ENCODE results near the gene LRBA. TPM values are rescaled to one million over a fixed set of nuclear protein-coding genes. Genes with fewer than 3 reads are reported as not detected.

LRBA gene
- total and polyA plus RNA-seq, 8 donors = 7.3 to 156 (median 73.9) TPM

GRCh38 chr4:150820409-150820808 lies 194.7 kb downstream of the LRBA start:
- WGBS, 5 donors = 94 to 99% (median 97%) methylated on average over 1 of the region's 1 CpG
- no peaks in the 10 kb centered on the region for H3K27me3 ChIP-seq
- H3K36me3 ChIP-seq = peaks cover 0 to 14% (median 11%) of the 10 kb centered on the region in 4 donors
- peaks cover 0 to 6% (median 0%) of the 10 kb centered on the region in 4 donors for H3K4me1 ChIP-seq
- H3K4me3 ChIP-seq = no peak overlapping the region
- no peak overlapping the region for H3K27ac ChIP-seq
- no peaks in the 10 kb centered on the region for H3K9me3 ChIP-seq
- TF ChIP-seq CTCF (IDR thresholded peaks at IDR 0.05) = no peak
- no peak for TF ChIP-seq EP300 (IDR thresholded peaks at IDR 0.05)
- no peak for TF ChIP-seq POLR2A (IDR thresholded peaks at IDR 0.05)
- no peak for TF ChIP-seq POLR2AphosphoS5 (IDR thresholded peaks at IDR 0.05)
- intact Hi-C loops (cut with DNase I; ENCODE audit: low total_unique reads) = no loop called here
- DNase-seq = no peak

- Histone ChIP-seq H3K27me3 (no peaks in the 10 kb centered on the region), H3K36me3 (peaks cover 0 to 5% (median 0%) of the 10 kb centered on the region in 4 donors), H3K27ac (no peak overlapping the region), H3K9me3 (no peaks in the 10 kb centered on the region), H3K4me3 (no peak overlapping the region), H3K4me1 (peaks cover 0 to 6% (median 0%) of the 10 kb centered on the region in 4 donors)
- DNase-seq = no peak
- TF ChIP-seq POLR2AphosphoS5 (IDR thresholded peaks at IDR 0.05) (no peak), CTCF (IDR thresholded peaks at IDR 0.05) (no peak), POLR2A (IDR thresholded peaks at IDR 0.05) (no peak), EP300 (IDR thresholded peaks at IDR 0.05) (no peak)
- intact Hi-C loops (cut with DNase I; ENCODE audit: low total_unique reads) = no loop called here
Observed at GRCh38 chr4:150818661-150819060, 196.4 kb downstream of the LRBA start.

- 79 to 87% (median 85%) methylated on average over 3 of the region's 3 CpGs for WGBS, 5 donors
- no peaks in the 10 kb centered on the region for H3K27me3 ChIP-seq
- no peak for DNase-seq
Observed at GRCh38 chr4:150817804-150818528, 197.1 kb downstream of the LRBA start.

GRCh38 chr4:150817017-150817416 lies 198.1 kb downstream of the LRBA start:
- H3K4me1 ChIP-seq = peaks cover 0 to 5% (median 0%) of the 10 kb centered on the region in 4 donors
- no peak overlapping the region for H3K4me3 ChIP-seq
- TF ChIP-seq POLR2AphosphoS5 (IDR thresholded peaks at IDR 0.05) (no peak), EP300 (IDR thresholded peaks at IDR 0.05) (no peak)
- no peak for DNase-seq
- H3K36me3 ChIP-seq = peaks cover 0 to 5% (median 0%) of the 10 kb centered on the region in 4 donors
- no peak overlapping the region for H3K27ac ChIP-seq
- 97 to 100% (median 100%) methylated on average over 1 of the region's 1 CpG for WGBS, 5 donors
- no peaks in the 10 kb centered on the region for H3K27me3 ChIP-seq
- intact Hi-C loops (cut with DNase I; ENCODE audit: low total_unique reads) = no loop called here
- no peaks in the 10 kb centered on the region for H3K9me3 ChIP-seq

More at GRCh38 chr4:150817804-150818528, 197.1 kb downstream of the LRBA start:
- Histone ChIP-seq H3K4me1 (peaks cover 0 to 6% (median 0%) of the 10 kb centered on the region in 4 donors), H3K36me3 (peaks cover 0 to 5% (median 0%) of the 10 kb centered on the region in 4 donors), H3K9me3 (no peaks in the 10 kb centered on the region), H3K27ac (no peak overlapping the region), H3K4me3 (no peak overlapping the region)
- intact Hi-C loops (cut with DNase I; ENCODE audit: low total_unique reads) = no loop called here
- no peak for TF ChIP-seq POLR2A (IDR thresholded peaks at IDR 0.05)

- no peaks in the 10 kb centered on the region for H3K9me3 ChIP-seq
- peaks cover 0 to 7% (median 0%) of the 10 kb centered on the region in 4 donors for H3K36me3 ChIP-seq
- no peak for DNase-seq
- no peak overlapping the region for H3K27ac ChIP-seq
- H3K4me1 ChIP-seq = no peaks in the 10 kb centered on the region
- H3K4me3 ChIP-seq = no peak overlapping the region
- intact Hi-C loops (cut with DNase I; ENCODE audit: low total_unique reads) = no loop called here
- TF ChIP-seq EP300 (IDR thresholded peaks at IDR 0.05) (no peak), CTCF (IDR thresholded peaks at IDR 0.05) (no peak), POLR2A (IDR thresholded peaks at IDR 0.05) (no peak)
- H3K27me3 ChIP-seq = no peaks in the 10 kb centered on the region
Observed at GRCh38 chr4:150816491-150816890, 198.6 kb downstream of the LRBA start.

All from stomach (tissue), 9 donors.